ENCODE measurements around the gene MORN1.
"Not testable (repeated sequence)": the region's sequence is repeated elsewhere in the genome, so short reads cannot be mapped to it uniquely, and the experiment has no call there.

Gene MORN1

GRCh38 chr1:2304921-2305681 lies 86.3 kb downstream of the MORN1 start:
- DNase-seq (ENCODE audit: low spot score) = peak; percentile 76

GRCh38 chr1:2304282-2304681 lies 87.1 kb downstream of the MORN1 start:
- DNase-seq (ENCODE audit: low spot score) = no peak

- no peak for DNase-seq (ENCODE audit: low spot score)
Observed at GRCh38 chr1:2303781-2304180, 87.6 kb downstream of the MORN1 start.

- no peak for DNase-seq (ENCODE audit: low spot score)
Observed at GRCh38 chr1:2303016-2303775, 88.2 kb downstream of the MORN1 start.

DNA sequence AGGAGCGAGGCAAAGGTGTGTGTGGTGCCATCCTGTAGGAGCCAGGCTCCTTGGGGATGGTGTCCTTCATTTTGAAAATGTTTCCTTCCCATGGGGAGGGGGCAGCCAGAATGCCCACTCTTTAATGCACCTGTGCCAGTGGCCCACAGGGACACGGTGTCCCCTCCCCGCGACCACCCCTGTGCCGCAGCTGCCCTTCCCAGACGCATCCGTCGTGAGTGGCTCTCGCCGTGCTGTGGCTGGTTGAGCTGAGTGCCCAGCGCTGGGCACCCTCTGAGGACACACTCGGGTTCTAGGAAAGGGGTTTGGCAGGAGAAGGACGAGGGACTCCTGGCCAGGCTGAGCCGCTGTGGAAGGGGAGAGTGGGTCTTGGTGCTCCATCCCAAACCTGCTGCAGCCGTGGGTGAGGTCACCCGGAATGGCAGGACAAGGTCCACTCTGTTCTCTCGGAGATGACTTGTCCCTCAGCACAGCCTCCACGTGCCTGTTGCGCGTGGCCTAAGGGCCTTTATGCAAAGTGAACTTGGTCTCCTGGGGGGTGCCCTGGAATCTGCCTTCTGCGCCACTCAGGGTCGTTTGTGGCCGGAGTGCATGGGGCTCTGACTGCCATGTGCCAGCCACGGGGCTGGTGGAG lies 88.9 kb downstream of the MORN1 start:
- no peak for DNase-seq (ENCODE audit: low spot score)

DNA sequence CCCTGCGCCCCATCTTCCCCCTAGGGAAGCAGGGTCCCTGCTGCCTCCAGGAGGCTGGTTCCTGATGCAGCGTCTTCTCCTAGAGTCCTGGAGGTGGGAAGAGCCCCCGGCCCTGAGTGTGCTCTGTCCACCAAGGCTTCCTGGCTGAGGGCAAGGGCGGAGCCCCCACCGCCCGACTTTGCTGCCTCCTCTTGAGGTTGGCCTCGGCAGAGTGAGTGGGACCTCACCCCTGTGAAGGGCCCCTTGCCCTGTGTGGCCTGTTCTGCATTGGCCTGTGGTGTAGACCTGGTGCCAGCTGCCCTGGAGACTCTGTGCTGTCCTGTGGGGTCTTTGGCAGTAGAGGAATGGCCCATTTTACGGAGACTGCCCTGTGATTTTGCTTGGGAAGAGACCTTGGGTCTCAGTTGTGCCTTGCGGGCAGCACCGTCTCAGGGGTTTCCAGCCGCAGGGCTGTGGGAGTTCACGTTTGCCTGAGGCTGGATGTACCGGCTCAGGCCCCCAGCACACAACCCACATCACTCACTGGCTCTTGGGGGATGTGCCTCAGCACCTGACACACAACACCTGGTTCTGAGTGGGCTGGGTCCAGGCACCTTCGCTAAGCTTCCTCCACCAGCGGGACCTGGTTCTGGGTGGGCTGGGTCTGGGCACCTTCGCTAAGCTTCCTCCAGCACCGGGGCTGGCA lies 89.6 kb downstream of the MORN1 start:
- DNase-seq (ENCODE audit: low spot score) = no peak

GRCh38 chr1:2300851-2301606 lies 90.3 kb downstream of the MORN1 start:
- DNase-seq (ENCODE audit: low spot score) = no peak

GRCh38 chr1:2300004-2300771 lies 91.2 kb downstream of the MORN1 start:
- DNase-seq (ENCODE audit: low spot score) = no peak

DNA sequence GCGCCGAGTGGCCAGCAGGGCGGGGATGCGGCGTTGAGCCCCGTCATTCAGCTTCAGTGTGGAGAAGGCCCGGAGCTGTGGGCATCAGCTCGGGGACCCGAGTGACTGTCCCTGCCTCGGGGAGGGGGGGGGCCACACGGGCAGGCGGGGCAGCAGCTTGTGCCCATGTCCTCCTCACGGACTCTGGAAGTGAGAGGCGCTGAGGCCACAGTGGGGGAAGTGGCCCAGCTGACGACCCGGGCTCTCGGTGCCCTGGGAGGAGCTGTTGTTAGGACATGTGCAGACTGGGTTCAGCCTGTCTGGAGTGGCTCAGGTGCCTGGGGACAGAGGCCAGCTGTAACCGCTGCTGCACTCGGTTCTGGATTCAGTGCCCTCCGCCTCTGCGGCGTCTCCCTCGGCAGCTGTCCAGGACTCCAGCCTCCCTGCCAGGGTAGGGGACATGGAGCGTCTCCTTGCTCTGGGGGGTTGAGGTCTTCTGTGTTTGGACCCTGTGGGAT lies 92.2 kb downstream of the MORN1 start:
- DNase-seq (ENCODE audit: low spot score) = no peak

GRCh38 chr1:2298685-2299084 lies 92.7 kb downstream of the MORN1 start:
- DNase-seq (ENCODE audit: low spot score) = no peak

GRCh38 chr1:2297246-2298011 lies 93.9 kb downstream of the MORN1 start:
- DNase-seq (ENCODE audit: low spot score) = no peak

GRCh38 chr1:2296614-2297013 lies 94.7 kb downstream of the MORN1 start:
- no peak for DNase-seq (ENCODE audit: low spot score)

DNA sequence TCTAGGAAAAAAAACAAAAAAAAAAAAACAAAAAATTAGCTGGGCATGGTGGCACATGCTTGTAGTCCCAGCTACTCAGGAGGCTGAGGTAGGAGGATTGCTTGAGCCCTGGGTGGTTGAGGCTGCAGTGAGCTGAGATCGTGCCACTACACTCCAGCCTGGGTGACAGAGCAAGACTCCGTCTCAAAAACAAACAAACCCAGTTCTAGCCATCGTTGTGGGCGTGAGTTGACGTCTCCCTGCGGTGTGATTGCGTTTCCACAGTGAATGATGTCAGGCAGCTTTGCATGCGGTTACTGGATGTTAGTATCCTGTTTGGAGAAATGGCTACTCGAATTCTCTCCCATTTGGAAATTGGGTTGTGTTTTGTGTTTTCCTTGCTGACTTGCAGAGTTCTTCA lies 95.1 kb downstream of the MORN1 start:
- not testable (repeated sequence) for DNase-seq (ENCODE audit: low spot score)

DNA sequence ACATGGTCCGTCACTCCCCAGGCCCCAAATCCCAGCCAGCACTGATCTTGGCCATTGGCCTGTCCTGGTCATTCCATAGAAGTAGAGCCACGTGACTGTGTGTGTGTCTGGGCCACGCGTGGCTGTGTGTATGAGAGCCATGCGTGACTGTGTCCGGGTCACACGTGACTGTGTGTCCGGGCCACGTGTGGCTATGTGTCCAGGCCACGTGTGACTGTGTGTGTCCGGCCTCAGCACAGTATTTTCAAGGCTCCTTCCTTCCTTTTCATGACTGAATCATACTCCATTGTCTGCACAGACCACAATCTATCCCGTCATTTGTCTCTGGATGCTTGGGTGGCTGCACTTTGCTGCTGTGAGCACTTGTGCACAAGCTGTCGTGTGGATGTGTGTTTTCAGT lies 95.8 kb downstream of the MORN1 start:
- no peak for DNase-seq (ENCODE audit: low spot score)

GRCh38 chr1:2294725-2295078 lies 96.7 kb downstream of the MORN1 start:
- DNase-seq (ENCODE audit: low spot score) = no peak

- DNase-seq (ENCODE audit: low spot score) = no peak
Observed at GRCh38 chr1:2294033-2294724, 97.2 kb downstream of the MORN1 start.

DNA sequence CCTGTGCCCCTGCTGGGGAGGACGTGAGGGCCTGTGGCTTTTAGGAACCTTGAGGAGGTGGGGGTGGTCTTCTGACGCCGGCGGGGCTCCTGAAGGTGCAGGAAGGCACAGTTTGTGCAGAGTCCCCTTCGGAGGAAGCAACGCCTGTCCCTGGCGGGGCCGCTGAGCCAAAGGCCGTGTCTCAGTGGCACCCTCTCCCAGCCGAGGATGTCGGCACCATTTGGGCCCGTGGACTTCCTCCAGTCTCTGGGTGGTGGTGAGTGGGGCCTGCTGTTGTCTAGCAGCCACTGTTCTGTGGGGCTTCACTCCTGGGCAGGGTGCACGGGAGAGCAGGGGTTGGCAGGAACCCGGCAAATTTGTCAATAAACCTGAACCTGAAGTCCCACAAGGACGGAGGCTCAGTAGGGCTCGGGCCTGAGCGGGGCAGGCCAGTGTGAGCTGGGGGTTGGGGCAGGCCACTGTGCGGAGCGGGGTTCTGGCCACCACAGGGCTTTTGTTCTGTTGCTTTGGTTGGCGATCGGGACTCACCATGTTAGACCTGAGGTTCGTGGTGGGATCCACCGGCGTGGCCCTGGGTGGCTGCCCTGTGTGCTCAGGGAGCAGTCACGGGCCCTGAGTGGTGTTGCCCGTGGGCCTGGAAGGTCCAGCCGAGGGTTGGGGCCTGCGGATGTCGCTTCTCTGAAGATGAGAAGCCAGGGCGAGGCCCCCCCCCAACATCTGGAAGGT lies 98.5 kb downstream of the MORN1 start:
- DNase-seq (ENCODE audit: low spot score) = no peak

DNA sequence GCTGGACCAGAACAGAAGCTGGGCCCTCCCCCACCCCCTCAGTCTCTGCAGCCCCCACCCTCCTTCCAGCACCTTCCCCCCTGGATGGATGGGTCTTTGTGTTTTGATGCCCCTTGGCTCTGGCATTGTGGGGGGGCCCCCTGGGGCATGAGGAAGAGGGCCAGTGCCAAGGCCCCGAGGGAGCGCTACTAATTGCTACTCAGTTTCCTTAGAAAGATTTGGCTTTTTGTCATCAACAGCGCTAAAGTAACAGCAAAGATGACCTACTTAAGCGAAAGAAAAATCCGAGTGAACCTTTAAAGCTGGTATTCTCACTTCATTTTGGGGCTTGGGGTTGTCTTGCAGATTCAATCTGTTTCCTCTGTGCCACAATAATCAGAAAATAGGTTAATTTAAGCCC lies 99.8 kb downstream of the MORN1 start:
- DNase-seq (ENCODE audit: low spot score) = no peak
